Kidney (tissue), 14 donors: ENCODE data around the gene PRKAR2B. TPM values are rescaled to one million over a fixed set of nuclear protein-coding genes. Genes with fewer than 3 reads are reported as not detected.

Source experiments
- DNase-seq, 5 donors: peaks; one replicate each; pipeline ENCODE4 v3.0.0-alpha.2; 2013 to 2020
- FAIRE-seq: peaks from 2 replicates; lab custom pipeline; 2012; peaks lifted over from hg19 to GRCh38; lab: Jason Lieb, UNC
- H3K27ac ChIP-seq, 2 donors: one replicate each; pipeline ENCODE4 v1.7.0; 2013; ENCODE audit warnings: low read depth in 2 of 2, low read length in 2 of 2, inconsistent platforms in 1 of 2
- H3K27me3 ChIP-seq: one replicate; pipeline ENCODE4 v1.7.1; 2013; ENCODE audit warnings: low read length, inconsistent platforms; ENCODE audit not compliant: control insufficient read depth, insufficient read depth
- H3K36me3 ChIP-seq, 3 donors: one replicate each; pipeline versions ENCODE4 v1.7.0 to v1.7.1; 2013; ENCODE audit warnings: low read length in 3 of 3, control low read depth in 1 of 3, inconsistent platforms in 1 of 3; ENCODE audit not compliant: insufficient read depth in 3 of 3, control insufficient read depth in 2 of 3
- H3K4me1 ChIP-seq, 3 donors: one replicate each; pipeline versions ENCODE4 v1.7.0 to v1.7.1; 2013; ENCODE audit warnings: low read length in 3 of 3, inconsistent platforms in 1 of 3, low read depth in 1 of 3; ENCODE audit not compliant: control insufficient read depth in 2 of 3, insufficient read depth in 2 of 3
- H3K4me3 ChIP-seq, 3 donors: one replicate each; pipeline versions ENCODE4 v1.7.0 to v1.8.1; 2013; ENCODE audit warnings: low read length in 3 of 3, control low read depth in 1 of 3, inconsistent platforms in 1 of 3
- H3K9ac ChIP-seq, 3 donors: one replicate each; pipeline versions ENCODE4 v1.7.0 to v1.7.1; 2013; ENCODE audit warnings: low read length in 3 of 3, control low read depth in 1 of 3, inconsistent platforms in 1 of 3
- H3K9me3 ChIP-seq, 3 donors: one replicate each; pipeline versions ENCODE4 v1.7.0 to v1.7.1; 2013; ENCODE audit warnings: low read length in 3 of 3, control low read depth in 1 of 3, inconsistent platforms in 1 of 3; ENCODE audit not compliant: control insufficient read depth in 2 of 3, insufficient read depth in 1 of 3
- intact Hi-C: fragments of 100-400 bp; cut with DNase I; formaldehyde crosslinking; loops from one replicate; pipeline ENCODE4 v1.11.1; 2022
- polyA plus RNA-seq: library from polyadenylated mRNA; stranded (reverse); fragments of 350-450 nt; fragmentation: Illumina TruSeq; extraction: RNeasy Lipid Tissue Mini Kit (QIAGEN cat#74804); gene quantifications from one replicate; pipeline ENCODE4 v1.2.3, GENCODE V29; 2014; ENCODE audit warnings: low read depth, low replicate concordance; ENCODE audit not compliant: insufficient read depth
- total RNA-seq: library from RNA; stranded (reverse); fragmentation: NEBNext Ultra II Directional; extraction: Animal tissue kit (Norgen Biotek cat#: 25700); gene quantifications from one replicate; pipeline ENCODE4 v1.2.1, GENCODE V29; 2021
- TF ChIP-seq, protein P1 (sequence below): IDR thresholded peaks from 3 replicates; pipeline ENCODE4 v1.5.1; 2012; ENCODE audit warnings: mild to moderate bottlenecking, moderate library complexity, borderline replicate concordance; ENCODE audit not compliant: insufficient read depth; ENCODE audit errors: extremely low read depth
- donor health status: control.
- donor health status: control.
- donor health status: control.
- donor health status: control.
- donor health status: control.
- donor health status: DM: yes; HTN: yes; CAD: no.
- donor health status: Normal renal cell carcinoma (clear cell type).

PRKAR2B gene
- total and polyA plus RNA-seq, 2 donors from 2014 or later = 6.9 to 7.3 TPM

- no peaks in the 10 kb centered on the region for H3K27me3 ChIP-seq
These were observed 21.4 kb downstream of the PRKAR2B start for GRCh38 chr7:107065929-107066247.

GRCh38 chr7:107068156-107068555 is 23.7 kb downstream of the PRKAR2B start:
- Histone ChIP-seq H3K27ac (no peak overlapping the region), H3K9me3 (no peaks in the 10 kb centered on the region), H3K4me1 (no peaks in the 10 kb centered on the region), H3K36me3 (no peaks in the 10 kb centered on the region), H3K27me3 (no peaks in the 10 kb centered on the region), H3K4me3 (no peak overlapping the region), H3K9ac (no peak overlapping the region)
- TF ChIP-seq, protein P1, sequence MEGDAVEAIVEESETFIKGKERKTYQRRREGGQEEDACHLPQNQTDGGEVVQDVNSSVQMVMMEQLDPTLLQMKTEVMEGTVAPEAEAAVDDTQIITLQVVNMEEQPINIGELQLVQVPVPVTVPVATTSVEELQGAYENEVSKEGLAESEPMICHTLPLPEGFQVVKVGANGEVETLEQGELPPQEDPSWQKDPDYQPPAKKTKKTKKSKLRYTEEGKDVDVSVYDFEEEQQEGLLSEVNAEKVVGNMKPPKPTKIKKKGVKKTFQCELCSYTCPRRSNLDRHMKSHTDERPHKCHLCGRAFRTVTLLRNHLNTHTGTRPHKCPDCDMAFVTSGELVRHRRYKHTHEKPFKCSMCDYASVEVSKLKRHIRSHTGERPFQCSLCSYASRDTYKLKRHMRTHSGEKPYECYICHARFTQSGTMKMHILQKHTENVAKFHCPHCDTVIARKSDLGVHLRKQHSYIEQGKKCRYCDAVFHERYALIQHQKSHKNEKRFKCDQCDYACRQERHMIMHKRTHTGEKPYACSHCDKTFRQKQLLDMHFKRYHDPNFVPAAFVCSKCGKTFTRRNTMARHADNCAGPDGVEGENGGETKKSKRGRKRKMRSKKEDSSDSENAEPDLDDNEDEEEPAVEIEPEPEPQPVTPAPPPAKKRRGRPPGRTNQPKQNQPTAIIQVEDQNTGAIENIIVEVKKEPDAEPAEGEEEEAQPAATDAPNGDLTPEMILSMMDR = no peak
- no peak for DNase-seq
- intact Hi-C loops = no loop called here
- no peak for FAIRE-seq

More at GRCh38 chr7:107065929-107066247, 21.4 kb downstream of the PRKAR2B start:
- TF ChIP-seq, protein P1 = no peak
- no peak overlapping the region for H3K9ac ChIP-seq
- H3K9me3 ChIP-seq = no peaks in the 10 kb centered on the region
- no peak overlapping the region for H3K27ac ChIP-seq
- H3K4me1 ChIP-seq = no peaks in the 10 kb centered on the region
- no peak overlapping the region for H3K4me3 ChIP-seq
- no peaks in the 10 kb centered on the region for H3K36me3 ChIP-seq
- FAIRE-seq (no peak), DNase-seq (no peak)
- intact Hi-C loops = no loop called here

- intact Hi-C loops = no loop called here
- Histone ChIP-seq H3K9me3 (no peaks in the 10 kb centered on the region), H3K27ac (no peak overlapping the region), H3K4me1 (no peaks in the 10 kb centered on the region), H3K36me3 (no peaks in the 10 kb centered on the region), H3K9ac (no peak overlapping the region), H3K27me3 (no peaks in the 10 kb centered on the region), H3K4me3 (no peak overlapping the region)
- no peak for DNase-seq
- FAIRE-seq = no peak
- TF ChIP-seq, protein P1 = no peak
These were observed 25.0 kb downstream of the PRKAR2B start for GRCh38 chr7:107069457-107069856.

DNA sequence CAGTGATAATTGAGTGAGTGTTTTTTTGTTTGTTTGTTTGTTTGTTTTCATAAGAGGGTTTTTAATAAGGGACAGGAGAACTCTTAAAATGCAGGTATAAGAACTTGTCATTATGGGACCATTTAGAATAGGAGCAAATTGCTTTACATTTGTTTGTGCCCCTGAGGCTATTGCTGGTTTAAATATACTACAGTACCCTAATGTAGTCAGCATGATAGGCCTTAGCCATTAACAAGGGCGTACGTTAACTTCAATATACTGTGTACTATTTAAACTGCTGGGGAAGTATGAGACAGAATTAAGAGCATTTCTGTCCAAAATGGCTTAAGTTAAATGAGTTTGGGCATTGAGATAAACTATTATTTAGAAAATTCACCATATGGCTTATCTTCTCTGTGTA is 26.2 kb downstream of the PRKAR2B start:
- H3K9ac ChIP-seq = no peak overlapping the region
- H3K9me3 ChIP-seq = no peaks in the 10 kb centered on the region
- H3K27ac ChIP-seq = no peak overlapping the region

More for the DNA sequence above, 26.2 kb downstream of the PRKAR2B start:
- Histone ChIP-seq H3K4me3 (no peak overlapping the region), H3K27me3 (no peaks in the 10 kb centered on the region), H3K4me1 (no peaks in the 10 kb centered on the region), H3K36me3 (no peaks in the 10 kb centered on the region)
- TF ChIP-seq, protein P1 = no peak
- FAIRE-seq (no peak), DNase-seq (no peak)
- intact Hi-C loops = no loop called here
